ENCODE results near the gene ETS2.

The ETS2 gene

DNA sequence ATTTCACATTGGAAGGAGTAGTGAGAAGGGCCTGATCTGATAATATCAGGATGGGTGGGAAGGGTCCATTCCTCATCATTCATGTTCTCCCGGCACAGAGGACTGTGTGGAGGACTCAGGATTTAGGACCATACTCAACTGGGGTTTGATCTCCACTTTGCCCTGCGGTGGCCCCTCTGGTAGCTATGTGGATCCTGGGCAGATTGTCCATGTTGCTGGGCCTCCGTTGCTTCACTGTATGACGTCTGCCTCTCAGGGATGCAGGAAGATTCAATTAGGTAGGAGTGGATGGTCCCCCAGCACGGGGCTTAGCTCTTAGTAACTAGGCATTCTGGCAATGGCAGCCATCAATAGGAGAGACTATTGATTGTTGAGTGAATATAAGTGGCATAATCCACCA lies 2.3 kb downstream of the ETS2 start:
- ATAC-seq: no peak

DNA sequence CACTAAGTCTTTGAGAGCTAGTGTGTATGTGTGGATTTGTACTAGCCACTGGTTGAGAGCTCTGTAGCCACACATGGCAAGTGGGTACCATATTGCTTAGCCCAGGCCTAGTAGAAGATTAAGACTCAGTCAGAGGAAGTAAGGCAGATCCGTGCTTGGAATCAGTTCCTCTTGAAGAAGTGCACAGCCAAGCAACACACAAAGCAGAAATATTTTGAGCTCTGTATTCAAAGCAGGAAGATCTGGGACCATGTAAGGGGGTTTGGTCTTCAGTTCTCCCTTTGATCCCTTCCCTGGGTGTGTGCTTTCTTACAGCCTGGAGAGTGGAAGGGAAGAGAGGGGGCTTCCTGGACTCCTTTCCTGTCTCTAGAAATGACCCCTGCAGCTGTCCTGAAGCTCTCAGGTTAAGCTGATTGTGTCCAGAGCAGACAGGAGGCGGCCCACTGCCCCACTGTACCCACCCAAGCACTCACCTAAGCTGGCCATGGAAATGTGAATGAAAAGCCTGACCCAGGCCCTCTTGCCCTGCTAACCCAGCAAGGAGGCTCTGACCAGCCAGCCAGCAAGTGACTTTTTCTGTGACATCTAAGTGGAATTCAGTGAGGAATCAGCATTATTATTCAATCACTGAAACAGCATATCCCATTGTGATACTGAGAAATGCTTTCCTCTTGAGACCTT lies 3.6 kb downstream of the ETS2 start:
- TF ChIP-seq ISL1 (CRISPR knock-in tag; IDR thresholded peaks at IDR 0.05) (no peak), ARNTL (CRISPR knock-in tag; IDR thresholded peaks at IDR 0.05; ENCODE audit: borderline replicate concordance, low read depth) (no peak), TOX (CRISPR knock-in tag; IDR thresholded peaks at IDR 0.05; ENCODE audit: borderline replicate concordance) (no peak), RARB (CRISPR knock-in tag; IDR thresholded peaks at IDR 0.05) (no peak), SNAI2 (CRISPR knock-in tag; IDR thresholded peaks at IDR 0.05) (no peak), CSDC2 (CRISPR knock-in tag; IDR thresholded peaks at IDR 0.05) (no peak), OSR1 (CRISPR knock-in tag; IDR thresholded peaks at IDR 0.05) (no peak), BACH2 (CRISPR knock-in tag; IDR thresholded peaks at IDR 0.05; ENCODE audit: borderline replicate concordance) (no peak), ESRRG (CRISPR knock-in tag; IDR thresholded peaks at IDR 0.05) (no peak), ZNF8 (CRISPR knock-in tag; IDR thresholded peaks at IDR 0.05) (no peak), PPARA (CRISPR knock-in tag; IDR thresholded peaks at IDR 0.05; ENCODE audit: borderline replicate concordance) (no peak), ZFP30 (CRISPR knock-in tag; IDR thresholded peaks at IDR 0.05) (no peak), ZNF565 (CRISPR knock-in tag; conservative IDR thresholded peaks at IDR 0.05; ENCODE audit: low read depth) (no peak), TCF4 (CRISPR knock-in tag; IDR thresholded peaks at IDR 0.05; ENCODE audit: borderline replicate concordance) (no peak), GLIS3 (CRISPR knock-in tag; IDR thresholded peaks at IDR 0.05) (no peak)
- TF ChIP-seq, protein P1, sequence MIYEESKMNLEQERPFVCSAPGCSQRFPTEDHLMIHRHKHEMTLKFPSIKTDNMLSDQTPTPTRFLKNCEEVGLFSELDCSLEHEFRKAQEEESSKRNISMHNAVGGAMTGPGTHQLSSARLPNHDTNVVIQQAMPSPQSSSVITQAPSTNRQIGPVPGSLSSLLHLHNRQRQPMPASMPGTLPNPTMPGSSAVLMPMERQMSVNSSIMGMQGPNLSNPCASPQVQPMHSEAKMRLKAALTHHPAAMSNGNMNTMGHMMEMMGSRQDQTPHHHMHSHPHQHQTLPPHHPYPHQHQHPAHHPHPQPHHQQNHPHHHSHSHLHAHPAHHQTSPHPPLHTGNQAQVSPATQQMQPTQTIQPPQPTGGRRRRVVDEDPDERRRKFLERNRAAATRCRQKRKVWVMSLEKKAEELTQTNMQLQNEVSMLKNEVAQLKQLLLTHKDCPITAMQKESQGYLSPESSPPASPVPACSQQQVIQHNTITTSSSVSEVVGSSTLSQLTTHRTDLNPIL (CRISPR knock-in tag; IDR thresholded peaks at IDR 0.05; ENCODE audit: low read depth): no peak
- TF ChIP-seq, protein P2, sequence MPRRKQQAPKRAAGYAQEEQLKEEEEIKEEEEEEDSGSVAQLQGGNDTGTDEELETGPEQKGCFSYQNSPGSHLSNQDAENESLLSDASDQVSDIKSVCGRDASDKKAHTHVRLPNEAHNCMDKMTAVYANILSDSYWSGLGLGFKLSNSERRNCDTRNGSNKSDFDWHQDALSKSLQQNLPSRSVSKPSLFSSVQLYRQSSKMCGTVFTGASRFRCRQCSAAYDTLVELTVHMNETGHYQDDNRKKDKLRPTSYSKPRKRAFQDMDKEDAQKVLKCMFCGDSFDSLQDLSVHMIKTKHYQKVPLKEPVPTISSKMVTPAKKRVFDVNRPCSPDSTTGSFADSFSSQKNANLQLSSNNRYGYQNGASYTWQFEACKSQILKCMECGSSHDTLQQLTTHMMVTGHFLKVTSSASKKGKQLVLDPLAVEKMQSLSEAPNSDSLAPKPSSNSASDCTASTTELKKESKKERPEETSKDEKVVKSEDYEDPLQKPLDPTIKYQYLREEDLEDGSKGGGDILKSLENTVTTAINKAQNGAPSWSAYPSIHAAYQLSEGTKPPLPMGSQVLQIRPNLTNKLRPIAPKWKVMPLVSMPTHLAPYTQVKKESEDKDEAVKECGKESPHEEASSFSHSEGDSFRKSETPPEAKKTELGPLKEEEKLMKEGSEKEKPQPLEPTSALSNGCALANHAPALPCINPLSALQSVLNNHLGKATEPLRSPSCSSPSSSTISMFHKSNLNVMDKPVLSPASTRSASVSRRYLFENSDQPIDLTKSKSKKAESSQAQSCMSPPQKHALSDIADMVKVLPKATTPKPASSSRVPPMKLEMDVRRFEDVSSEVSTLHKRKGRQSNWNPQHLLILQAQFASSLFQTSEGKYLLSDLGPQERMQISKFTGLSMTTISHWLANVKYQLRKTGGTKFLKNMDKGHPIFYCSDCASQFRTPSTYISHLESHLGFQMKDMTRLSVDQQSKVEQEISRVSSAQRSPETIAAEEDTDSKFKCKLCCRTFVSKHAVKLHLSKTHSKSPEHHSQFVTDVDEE (CRISPR knock-in tag; IDR thresholded peaks at IDR 0.05): no peak
- TF ChIP-seq, protein P3, sequence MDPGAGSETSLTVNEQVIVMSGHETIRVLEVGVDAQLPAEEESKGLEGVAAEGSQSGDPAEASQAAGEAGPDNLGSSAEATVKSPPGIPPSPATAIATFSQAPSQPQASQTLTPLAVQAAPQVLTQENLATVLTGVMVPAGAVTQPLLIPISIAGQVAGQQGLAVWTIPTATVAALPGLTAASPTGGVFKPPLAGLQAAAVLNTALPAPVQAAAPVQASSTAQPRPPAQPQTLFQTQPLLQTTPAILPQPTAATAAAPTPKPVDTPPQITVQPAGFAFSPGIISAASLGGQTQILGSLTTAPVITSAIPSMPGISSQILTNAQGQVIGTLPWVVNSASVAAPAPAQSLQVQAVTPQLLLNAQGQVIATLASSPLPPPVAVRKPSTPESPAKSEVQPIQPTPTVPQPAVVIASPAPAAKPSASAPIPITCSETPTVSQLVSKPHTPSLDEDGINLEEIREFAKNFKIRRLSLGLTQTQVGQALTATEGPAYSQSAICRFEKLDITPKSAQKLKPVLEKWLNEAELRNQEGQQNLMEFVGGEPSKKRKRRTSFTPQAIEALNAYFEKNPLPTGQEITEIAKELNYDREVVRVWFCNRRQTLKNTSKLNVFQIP (CRISPR knock-in tag; IDR thresholded peaks at IDR 0.05; ENCODE audit: borderline replicate concordance, low read depth): no peak
- ATAC-seq: no peak

More for the DNA sequence above, 2.3 kb downstream of the ETS2 start:
- TF ChIP-seq CSDC2 (CRISPR knock-in tag; IDR thresholded peaks at IDR 0.05): no peak
- no peak for TF ChIP-seq ESRRG (CRISPR knock-in tag; IDR thresholded peaks at IDR 0.05)
- no peak for TF ChIP-seq ZNF8 (CRISPR knock-in tag; IDR thresholded peaks at IDR 0.05)
- no peak for TF ChIP-seq ZFP30 (CRISPR knock-in tag; IDR thresholded peaks at IDR 0.05)
- no peak for TF ChIP-seq RARB (CRISPR knock-in tag; IDR thresholded peaks at IDR 0.05)
- no peak for TF ChIP-seq GLIS3 (CRISPR knock-in tag; IDR thresholded peaks at IDR 0.05)
- TF ChIP-seq ZFP3 (CRISPR knock-in tag; IDR thresholded peaks at IDR 0.05): no peak
- TF ChIP-seq ISL1 (CRISPR knock-in tag; IDR thresholded peaks at IDR 0.05): no peak
- TF ChIP-seq, protein P4, sequence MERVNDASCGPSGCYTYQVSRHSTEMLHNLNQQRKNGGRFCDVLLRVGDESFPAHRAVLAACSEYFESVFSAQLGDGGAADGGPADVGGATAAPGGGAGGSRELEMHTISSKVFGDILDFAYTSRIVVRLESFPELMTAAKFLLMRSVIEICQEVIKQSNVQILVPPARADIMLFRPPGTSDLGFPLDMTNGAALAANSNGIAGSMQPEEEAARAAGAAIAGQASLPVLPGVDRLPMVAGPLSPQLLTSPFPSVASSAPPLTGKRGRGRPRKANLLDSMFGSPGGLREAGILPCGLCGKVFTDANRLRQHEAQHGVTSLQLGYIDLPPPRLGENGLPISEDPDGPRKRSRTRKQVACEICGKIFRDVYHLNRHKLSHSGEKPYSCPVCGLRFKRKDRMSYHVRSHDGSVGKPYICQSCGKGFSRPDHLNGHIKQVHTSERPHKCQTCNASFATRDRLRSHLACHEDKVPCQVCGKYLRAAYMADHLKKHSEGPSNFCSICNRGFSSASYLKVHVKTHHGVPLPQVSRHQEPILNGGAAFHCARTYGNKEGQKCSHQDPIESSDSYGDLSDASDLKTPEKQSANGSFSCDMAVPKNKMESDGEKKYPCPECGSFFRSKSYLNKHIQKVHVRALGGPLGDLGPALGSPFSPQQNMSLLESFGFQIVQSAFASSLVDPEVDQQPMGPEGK (CRISPR knock-in tag; IDR thresholded peaks at IDR 0.05; ENCODE audit: borderline replicate concordance): no peak
- TF ChIP-seq, protein P2 (CRISPR knock-in tag; IDR thresholded peaks at IDR 0.05): no peak
- TF ChIP-seq ARNTL (CRISPR knock-in tag; IDR thresholded peaks at IDR 0.05; ENCODE audit: borderline replicate concordance, low read depth): no peak
- TF ChIP-seq, protein P1 (CRISPR knock-in tag; IDR thresholded peaks at IDR 0.05; ENCODE audit: low read depth): no peak

Measured in SK-N-SH treated with all-trans-retinoic acid at 6 μM for 48 hours (cell line).